Activated CD8-positive, alpha-beta memory T cell treated with anti-CD3 and anti-CD28 coated beads for 48 hours (primary cell): ENCODE measurements around the gene MALRD1.
"Not testable (repeated sequence)": the region's sequence is repeated elsewhere in the genome, so short reads cannot be mapped to it uniquely, and the experiment has no call there.

Source experiments
- DNase-seq, 3 experiments: peaks; one replicate each; pipeline ENCODE4 v3.0.0-alpha.2; 2020; ENCODE audit warnings: low read depth in 2 of 3, low spot score in 2 of 3

The MALRD1 gene

DNA sequence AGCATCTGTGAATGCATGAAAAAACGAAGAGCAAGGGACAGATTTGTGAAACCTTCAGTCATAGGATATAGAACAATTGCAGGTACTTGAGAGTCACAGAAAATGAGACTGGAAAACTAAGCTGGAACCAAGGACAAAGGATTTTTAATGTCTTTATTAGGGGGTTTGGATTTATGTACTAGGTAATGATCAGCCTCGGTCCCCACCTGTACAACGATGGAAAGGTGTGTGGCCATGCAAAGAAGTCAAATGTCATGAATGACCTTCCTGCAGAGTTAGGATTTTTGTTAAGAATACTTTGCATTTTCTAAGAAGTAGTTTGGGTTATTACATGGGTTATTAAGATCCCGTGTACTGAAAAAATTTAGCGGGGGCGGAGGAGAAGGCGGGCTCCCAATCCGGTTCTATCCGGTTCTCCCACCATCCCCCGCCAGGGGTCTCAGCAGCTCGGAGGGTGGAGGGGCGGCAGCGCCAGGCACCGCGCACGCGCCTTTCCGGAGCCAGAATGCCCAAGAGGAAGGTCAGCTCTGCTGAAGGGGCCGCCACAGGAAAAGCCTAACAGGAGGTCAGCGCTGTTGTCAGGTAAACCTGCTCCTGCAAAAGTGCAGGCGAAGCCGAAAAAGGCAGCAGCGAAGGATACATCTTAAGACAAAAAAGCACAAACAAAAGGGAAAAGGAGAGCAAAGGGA lies 440.1 kb downstream of the MALRD1 start:
- no peak for DNase-seq

DNA sequence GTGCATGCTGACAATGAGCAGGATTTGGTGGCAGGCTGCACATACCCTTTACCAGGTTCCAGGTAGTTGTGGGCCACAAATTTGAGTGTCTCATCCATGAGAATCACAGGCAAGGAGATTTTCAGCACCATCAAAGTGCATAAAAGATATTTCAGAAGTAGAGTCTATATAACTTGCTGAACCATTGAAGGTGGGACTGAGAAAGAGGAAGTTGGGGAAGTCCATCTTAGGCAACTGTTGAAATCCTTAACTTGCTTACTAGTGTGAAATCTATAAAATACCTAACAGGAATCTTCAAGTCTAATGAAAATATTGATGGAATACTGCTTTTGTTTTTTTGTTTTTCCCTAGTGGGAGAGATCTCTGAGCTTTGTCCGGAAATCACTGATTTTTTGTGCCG lies 442.6 kb downstream of the MALRD1 start:
- no peak for DNase-seq

DNA sequence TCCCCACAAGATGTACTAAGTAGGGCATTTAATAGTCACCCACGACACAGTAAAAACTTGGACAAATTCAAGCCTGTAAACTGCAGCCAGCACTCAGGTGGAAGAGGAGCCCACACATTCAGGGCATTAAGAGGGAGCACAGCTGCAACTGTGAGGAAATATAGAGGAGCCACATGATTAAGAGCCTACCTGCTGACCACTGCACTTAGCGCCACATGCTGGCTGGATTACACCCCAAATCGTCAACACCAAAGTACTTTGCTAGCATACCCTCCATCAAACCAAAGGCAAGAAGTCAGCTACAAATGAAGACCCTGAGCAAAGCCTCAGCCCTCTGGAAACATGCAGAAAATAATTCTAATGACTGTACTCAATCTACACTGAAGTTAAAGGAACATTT lies 445.3 kb downstream of the MALRD1 start:
- no peak for DNase-seq

DNA sequence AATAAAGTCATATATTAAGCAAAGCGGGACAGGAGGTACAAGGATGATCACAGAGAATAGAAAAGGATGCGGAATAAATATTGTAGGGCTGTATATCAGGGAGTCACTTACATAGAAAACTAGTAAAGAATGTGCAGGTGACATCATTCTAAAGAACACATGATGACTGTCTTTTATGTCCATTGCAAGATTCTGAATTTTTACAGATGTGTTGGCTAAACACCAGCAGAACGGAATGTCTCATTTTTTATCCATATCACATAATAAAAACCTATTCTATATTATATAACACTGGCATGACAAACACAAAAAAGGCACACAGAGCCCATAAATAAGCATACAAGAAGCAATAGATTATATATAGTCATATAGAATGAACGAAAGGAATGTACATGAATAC lies 448.4 kb downstream of the MALRD1 start:
- no peak for DNase-seq

DNA sequence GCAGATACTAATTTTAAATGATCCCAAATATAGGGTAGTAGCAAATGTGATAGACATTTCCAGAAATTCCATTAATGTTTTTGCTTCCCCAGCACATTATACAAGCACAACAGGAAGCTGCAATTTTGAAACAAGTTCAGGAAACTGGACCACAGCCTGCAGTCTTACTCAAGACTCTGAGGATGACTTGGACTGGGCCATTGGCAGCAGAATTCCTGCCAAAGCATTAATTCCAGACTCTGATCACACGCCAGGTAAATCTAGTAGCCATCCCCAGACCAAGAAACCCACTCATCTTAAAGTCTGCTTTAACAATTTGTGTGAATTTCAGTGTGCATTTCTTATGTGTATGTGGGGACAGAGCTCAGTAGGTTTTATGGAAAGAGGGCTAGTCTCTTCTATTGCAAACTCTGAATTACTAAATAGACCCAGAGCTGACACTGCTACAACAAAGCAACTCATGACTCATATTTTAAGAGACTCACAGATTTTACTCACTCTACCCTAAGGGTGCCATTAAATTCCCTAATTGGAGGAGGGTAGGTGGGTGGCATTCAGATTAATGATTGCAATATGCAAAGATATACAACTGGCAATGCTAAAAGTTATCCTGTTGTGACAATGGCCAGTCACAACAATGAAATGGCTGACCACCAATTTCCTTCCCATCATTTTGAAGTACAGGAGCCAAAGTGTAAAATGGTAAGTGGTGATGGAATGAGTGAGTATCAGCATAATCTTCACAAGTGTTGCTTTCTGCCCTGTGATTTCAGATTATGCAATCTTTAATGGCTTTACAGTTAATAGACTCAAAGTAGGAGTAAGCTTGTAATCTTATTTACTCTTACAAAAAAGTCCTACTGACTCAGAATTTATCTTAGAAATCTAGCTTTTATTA lies 450.0 kb downstream of the MALRD1 start:
- no peak for DNase-seq

DNA sequence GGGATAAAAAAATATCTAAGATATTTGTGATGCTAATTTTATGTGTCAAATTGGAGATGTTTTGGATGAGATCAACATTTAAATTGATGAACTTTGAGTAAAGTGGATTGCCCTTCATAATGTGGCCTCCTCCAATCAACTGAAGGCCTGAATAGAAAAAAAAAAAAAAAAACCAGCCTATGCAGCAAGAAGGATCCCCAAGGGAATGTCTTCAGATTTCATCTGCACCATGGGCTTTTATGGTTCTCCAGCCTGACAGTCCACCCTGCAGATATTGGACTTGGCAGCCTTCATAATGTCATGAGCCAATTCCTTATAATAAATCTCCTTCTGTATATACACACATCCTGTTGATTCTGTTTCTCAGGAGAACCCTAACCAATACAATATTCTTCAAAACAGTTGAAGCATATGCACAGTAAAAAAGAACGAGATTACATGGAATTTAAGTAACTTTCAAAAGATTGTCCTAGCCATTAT lies 450.7 kb downstream of the MALRD1 start:
- no peak for DNase-seq

DNA sequence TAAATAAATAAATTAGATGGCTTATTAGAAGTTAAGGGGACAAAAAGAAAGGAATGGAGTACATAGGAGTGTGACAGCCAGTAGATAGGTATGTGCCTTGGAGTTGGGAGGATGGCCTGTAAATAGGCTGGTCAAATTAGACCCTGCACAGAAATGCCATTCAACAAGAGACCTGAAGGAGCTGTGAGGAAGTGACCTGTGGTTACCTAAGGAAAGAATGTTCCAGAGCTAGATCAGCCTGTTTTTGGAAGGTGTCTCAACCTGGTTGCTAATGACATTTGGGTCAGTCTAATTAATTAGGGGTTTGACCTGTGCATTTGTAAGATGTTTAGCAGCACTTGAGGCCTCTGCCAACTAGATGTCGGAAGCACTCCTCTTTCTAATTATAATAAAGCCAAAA lies 452.4 kb downstream of the MALRD1 start:
- DNase-seq = no peak

DNA sequence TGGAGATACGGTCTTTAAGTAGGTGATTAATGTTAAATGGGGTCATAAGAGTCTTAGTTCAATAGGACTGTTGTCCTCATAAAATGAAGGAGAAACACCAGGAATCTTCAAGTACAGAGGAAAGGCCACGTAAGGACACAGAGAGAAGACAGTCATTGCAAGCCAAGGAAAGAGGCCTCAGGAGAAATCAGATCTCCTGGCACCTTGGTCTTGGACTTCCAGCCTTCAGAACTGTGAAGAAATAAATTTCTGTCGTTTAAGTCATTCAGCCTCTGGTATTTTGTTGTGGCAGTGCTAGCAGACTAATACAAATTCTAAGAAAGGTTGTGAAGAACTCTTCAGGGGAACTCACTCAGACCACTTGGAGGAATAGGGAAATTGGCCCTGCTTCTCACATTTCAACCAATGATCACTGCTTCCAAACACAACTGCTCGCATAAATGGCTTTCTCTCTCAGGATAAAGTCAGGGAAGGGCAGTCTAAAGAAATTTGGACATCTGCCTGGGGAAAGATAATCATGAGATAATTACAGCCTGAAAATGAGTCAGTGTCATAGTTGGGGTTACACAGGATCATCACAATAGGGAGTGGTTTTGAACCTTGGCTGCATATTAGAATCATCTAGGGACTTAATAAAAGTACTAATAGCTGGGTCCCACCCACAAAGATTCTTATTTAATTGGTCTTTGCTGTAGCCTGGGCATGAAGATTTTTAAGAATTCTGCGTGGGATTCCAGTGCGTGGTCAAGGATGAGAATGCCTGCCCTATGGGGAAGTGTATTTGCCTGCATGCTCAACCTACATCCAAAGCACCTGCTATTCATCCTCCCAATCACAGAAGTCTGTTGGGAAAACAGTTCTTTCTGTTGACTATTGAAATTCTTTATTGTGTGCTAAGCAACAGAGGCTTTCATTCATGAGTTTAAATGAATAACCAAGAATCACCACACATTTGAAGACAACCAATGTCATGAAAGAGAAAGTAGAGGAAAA lies 457.0 kb downstream of the MALRD1 start:
- no peak for DNase-seq

DNA sequence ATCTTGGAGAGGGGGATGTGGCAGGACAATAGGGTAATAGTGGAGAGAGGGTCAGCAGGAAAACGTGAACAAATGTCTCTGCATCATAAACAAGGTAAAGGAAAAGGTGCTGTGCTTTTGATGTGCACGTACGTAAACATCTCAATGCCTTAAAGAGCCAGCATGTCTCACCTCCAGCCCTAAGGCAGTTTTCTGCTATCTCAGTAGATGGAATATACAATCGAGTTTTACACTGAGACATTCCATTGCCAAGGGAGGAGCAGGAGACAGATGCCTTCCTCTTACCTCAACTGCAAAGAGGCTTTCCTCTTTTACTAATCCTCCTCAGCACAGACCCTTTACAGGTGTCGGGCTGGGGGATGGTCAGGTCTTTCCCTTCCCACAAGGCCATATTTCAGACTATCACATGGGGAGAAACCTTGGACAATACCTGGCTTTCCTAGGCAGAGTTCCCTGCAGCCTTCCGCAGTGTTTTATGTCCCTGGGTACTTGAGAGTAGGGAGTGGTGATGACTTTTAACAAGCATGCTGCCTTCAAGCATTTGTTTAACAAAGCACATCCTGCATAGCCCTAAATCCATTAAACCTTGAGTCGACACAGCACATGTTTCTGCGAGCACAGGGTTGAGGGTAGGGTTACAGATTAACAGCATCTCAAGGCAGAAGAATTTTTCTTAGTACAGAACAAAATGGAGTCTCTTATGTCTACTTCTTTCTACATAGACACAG lies 461.6 kb downstream of the MALRD1 start:
- DNase-seq = not testable (repeated sequence)

DNA sequence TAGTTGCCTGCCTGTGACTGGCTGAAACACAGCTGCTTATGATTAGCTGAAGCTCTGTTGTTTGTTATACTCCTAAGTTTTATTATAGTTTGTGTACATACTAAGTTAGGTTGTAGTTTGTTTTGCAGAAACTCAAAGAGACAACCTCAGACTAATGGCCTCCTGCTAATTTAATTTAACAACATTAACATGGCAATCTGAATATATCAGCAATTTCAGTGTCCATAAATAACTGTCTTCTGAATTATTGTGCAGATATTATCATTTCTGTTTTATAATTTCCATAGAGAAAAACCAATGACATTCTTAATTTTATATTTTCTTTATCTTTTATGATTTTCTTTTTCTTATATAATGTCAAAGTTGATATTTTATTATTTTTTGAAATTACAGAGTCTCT lies 469.5 kb downstream of the MALRD1 start:
- DNase-seq = no peak

DNA sequence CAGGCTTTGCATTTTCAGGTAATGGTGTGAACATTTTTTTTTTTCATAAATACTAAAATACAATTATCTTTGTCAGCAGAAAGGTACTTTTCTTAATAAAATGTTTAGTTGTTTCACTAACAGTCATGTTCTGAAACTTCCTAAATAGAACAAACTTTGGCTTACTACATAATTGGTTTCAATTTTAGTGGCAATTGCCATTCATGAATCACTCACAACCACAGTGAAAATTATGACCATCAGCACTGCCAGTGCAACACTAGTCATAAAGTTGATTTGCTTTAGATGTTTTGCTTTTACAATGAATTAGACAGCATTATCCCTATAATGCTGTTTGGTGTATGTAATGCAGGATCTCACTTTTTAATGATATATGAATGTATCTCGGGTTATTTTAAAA lies 470.0 kb downstream of the MALRD1 start:
- DNase-seq = no peak

DNA sequence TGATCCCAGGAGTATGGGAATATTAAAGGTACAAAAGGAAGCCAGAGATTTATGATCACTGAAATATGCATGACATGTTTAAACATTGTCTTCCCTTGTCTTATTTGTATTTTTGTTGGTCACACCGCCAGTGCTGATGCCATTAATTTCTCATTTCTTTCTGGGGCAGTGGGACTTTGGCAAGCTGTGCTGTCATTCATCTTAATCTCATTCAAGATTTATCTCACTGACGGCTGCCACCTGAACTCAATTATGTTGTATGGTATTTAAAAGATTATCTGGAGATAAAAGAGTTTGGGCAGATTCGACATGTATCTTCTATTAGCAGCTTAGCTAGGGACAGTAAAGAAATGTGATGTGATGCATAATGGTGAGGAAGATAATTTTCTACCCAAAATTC lies 482.7 kb downstream of the MALRD1 start:
- DNase-seq = no peak

DNA sequence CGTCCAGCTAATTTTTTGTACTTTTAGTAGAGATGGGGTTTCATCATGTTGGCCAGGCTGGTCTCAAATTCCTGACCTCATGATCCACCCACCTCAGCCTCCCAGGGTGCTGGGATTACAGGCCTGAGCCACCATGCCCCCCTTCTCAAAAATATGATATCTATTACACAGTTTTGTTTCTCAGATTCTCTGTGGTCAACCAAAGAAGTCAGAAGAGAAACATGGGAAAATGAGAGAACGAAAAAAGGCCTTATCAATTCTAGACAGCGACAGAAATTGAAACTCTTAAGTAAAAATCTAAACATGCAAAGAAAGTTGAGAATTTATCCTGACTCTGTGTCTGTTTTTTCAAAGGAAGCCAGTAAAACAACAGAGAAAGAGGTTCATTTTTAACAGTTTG lies 483.8 kb downstream of the MALRD1 start:
- DNase-seq = no peak

DNA sequence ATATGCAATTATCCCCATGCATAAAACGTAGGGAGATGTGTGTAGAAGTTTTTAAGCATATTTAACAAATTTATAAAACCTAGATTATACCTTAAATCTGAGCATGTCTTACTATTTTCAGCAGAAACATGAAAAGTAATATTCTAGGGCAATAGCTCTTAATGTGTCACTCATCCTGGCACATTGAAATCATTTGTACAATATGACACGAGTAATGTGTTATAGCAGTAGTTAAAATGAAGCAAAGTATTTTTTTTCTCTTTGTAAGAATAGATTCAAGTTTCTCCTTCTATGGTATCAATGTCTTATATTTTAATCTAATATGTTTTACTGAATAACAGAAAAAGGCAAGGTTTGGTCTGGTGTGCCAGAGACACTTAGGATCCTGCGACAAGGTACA lies 492.7 kb downstream of the MALRD1 start:
- DNase-seq = no peak

DNA sequence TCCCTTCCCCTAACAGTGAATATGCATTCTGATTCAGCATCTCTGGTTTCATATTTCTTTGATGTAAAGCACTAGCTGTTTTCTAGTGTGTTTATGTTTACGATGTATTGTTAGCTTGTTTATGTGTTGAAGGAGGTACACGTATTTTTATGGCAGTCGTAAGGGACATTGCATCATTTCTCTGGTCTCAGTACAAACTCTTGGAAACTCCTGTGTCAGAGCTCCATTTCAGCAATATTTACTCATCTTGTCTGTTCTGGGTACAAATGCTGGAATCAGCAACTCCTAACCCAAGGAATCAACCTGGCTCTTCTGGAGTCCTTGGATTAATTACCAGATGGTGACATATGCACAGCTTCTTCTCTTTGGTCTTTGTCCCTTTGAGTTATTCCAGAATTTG lies 497.6 kb downstream of the MALRD1 start:
- no peak for DNase-seq

DNA sequence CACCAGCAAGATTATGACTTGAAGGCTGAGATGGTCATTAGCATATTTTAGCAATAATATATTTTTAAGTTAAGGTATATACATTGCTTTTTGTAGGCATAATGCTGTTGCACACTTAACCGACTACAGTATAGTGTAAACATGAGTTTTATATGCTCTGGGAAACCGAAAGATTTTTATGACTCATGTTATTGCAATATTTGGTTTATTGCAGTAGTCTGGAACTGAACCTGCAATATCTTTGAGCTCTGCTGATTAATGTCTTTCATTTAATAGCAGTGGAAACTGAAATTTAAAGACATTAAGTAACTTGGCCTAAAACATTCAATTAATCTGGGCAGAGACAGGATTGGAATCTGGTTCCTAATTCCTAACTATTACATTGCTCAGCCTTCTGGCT lies 500.9 kb downstream of the MALRD1 start:
- DNase-seq = no peak

DNA sequence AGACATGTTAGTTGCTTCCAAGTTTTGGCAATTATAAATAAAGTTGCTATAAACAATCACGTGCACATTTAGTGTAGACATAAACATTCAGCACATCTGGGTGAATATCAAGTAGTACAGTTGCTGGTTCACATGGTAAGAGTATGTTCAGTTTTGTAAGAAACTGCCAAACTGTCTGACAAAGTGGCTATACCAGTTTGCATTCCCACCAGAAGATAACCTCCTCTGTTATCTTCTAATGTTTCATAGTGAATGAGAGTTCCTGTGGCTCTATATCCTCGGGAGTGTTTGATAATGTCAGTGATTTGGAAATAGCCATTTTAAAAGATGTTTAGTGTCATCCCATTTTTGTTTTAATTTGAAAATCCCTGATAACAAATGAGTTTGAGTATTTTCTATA lies 508.1 kb downstream of the MALRD1 start:
- no peak for DNase-seq

DNA sequence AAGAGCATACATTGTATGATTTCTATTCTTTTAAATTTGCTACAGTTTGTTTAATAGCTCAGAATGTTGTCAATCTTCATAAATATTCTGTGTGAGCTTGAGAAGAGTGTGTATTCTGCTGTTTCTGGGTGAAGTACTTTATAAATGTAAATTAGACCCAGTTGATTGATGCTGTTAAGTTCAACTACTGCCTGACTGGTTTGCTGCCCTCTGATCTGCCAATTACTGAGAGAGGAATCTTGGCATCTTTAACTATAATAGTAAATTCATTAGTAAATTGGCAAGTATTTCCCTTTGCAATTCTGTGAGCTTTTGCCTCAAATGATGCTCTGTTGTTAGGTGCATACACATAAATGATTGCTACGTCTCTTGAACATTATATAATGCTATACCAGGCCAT lies 512.6 kb downstream of the MALRD1 start:
- no peak for DNase-seq

DNA sequence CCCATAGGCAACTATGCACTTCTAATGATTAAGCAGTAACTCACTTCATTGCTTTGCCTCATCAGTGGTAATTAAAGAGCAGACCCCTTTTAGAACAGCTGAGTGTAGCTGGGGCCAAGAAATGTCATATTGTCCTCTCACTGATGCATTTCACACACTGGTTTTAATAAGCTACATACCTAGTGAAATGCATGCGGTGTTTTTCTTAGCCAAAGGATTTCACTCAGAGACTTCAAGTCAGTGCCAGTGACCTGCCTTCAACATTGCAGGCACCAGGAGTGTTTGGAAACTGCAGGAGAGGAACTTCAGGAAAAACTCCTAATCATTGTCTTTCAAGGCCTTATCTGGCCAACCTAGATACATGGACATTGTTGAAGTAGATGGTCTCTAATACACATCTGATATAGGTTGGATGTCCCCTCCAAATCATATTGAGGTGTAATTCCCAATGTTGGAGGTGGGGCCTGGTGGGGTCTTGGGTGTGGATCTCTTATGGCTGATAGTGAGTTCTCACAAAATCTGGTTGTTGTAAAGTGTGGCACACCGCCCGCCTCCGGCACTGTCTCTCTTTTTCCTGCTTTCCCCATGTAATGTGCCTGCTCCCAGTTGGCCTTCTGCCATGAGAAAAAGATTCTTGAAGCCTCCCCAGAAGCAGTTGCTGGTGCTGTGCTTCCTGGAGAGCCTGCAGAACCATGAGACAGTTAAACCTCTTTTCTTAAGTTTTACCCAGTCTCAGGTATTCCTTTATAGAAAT lies 515.0 kb downstream of the MALRD1 start:
- DNase-seq = no peak

DNA sequence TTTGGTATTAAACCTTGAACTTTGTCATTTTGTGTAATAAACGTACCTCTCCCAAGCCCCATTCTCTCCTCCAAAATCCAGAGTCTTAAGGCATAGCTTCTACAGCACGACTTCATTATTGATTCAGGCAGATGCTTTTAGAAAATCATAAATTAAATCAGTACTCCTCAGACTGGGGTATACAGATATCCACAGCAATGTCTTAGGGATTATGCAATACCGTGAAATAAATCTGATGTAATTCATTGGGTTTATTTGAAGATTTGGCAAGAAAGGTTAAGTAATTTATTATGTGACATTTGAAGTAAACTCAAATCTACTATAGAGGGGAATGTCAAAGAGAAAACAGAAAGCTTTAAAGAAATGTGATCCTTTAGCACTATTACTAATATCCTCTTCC lies 521.5 kb downstream of the MALRD1 start:
- DNase-seq = no peak
